Skeletal muscle tissue (tissue), 4 donors: ENCODE measurements around the gene LENG1. TPM values are rescaled to one million over a fixed set of nuclear protein-coding genes. Genes with fewer than 3 reads are reported as not detected.

Experiments used
- H3K27ac ChIP-seq: one replicate; pipeline ENCODE4 v1.7.0; 2013; ENCODE audit warnings: mild to moderate bottlenecking, low read depth, low read length, inconsistent platforms
- H3K27me3 ChIP-seq, 3 donors: one replicate each; pipeline ENCODE4 v1.7.0; 2013; ENCODE audit warnings: low read length in 3 of 3; ENCODE audit not compliant: control insufficient read depth in 3 of 3, insufficient read depth in 3 of 3
- H3K36me3 ChIP-seq, 3 donors: one replicate each; pipeline ENCODE4 v1.7.0; 2013; ENCODE audit warnings: low read length in 3 of 3; ENCODE audit not compliant: control insufficient read depth in 3 of 3, insufficient read depth in 3 of 3
- H3K4me1 ChIP-seq, 3 donors: one replicate each; pipeline ENCODE4 v1.7.0; 2013; ENCODE audit warnings: low read length in 3 of 3, mild to moderate bottlenecking in 3 of 3; ENCODE audit not compliant: control insufficient read depth in 3 of 3, insufficient read depth in 3 of 3
- H3K4me3 ChIP-seq, 3 donors: one replicate each; pipeline ENCODE4 v1.7.0; 2013; ENCODE audit warnings: low read length in 3 of 3
- H3K9ac ChIP-seq, 3 donors: one replicate each; pipeline ENCODE4 v1.7.0; 2013; ENCODE audit warnings: low read length in 3 of 3, mild to moderate bottlenecking in 3 of 3, moderate library complexity in 2 of 3, low read depth in 1 of 3
- H3K9me3 ChIP-seq, 3 donors: one replicate each; pipeline ENCODE4 v1.7.0; 2013; ENCODE audit warnings: low read length in 3 of 3; ENCODE audit not compliant: control insufficient read depth in 3 of 3
- total RNA-seq: library from RNA; depleted of rRNA; stranded (reverse); fragments of >200 nt; gene quantifications from one replicate; pipeline ENCODE4 v1.2.3, GENCODE V29; 2014
- donor health status: Osteomylitis.

LENG1 gene
- total RNA-seq, 1 donor from 2014 or later = 7.8 TPM

GRCh38 chr19:54121259-54121658 is 38.3 kb downstream of the LENG1 start:
- H3K27me3 ChIP-seq = no peaks in the 10 kb centered on the region
- no peaks in the 10 kb centered on the region for H3K9me3 ChIP-seq
- H3K36me3 ChIP-seq = peaks cover 64 to 67% (median 65%) of the 10 kb centered on the region in 3 donors
- no peak overlapping the region for H3K4me3 ChIP-seq
- H3K4me1 ChIP-seq = peaks cover 5 to 10% (median 7%) of the 10 kb centered on the region in 3 donors
- no peak overlapping the region for H3K27ac ChIP-seq
- H3K9ac ChIP-seq = no peak overlapping the region

- peak within 1 kb of the TSS; percentile 87 for H3K27ac ChIP-seq
- H3K9me3 ChIP-seq = no peaks in the 10 kb centered on the region
- H3K9ac ChIP-seq = peak within 1 kb of the TSS; percentile 86 to 99 (median 96)
- H3K4me1 ChIP-seq = peaks cover 14 to 27% (median 21%) of the 10 kb centered on the region in 3 donors
- peak within 1 kb of the TSS; percentile 93 to 100 (median 98) for H3K4me3 ChIP-seq
- H3K36me3 ChIP-seq = peaks cover 19 to 32% (median 27%) of the 10 kb centered on the region in 3 donors
- H3K27me3 ChIP-seq = no peaks in the 10 kb centered on the region
Measured at GRCh38 chr19:54115109-54116063, 44.1 kb downstream of the LENG1 start, which contains the start of the genes PRPF31 and TFPT. Gene PRPF31, plus strand, starts transcription at chr19:54115754. Its CDS starts 2,525 bp downstream, at chr19:54118279. Gene TFPT, minus strand, starts transcription at chr19:54115657. Its CDS starts 388 bp downstream, at chr19:54115269.

- Histone ChIP-seq H3K9me3 (no peaks in the 10 kb centered on the region), H3K4me3 (peak overlapping the region; percentile 93 to 100 (median 98)), H3K4me1 (peaks cover 14 to 27% (median 21%) of the 10 kb centered on the region in 3 donors), H3K36me3 (peaks cover 18 to 31% (median 28%) of the 10 kb centered on the region in 3 donors), H3K27me3 (no peaks in the 10 kb centered on the region), H3K9ac (peak overlapping the region; percentile 86 to 99 (median 96)), H3K27ac (peak overlapping the region; percentile 40)
Measured at GRCh38 chr19:54114340-54115108, 45.0 kb downstream of the LENG1 start.

GRCh38 chr19:54109651-54110050 is 49.9 kb downstream of the LENG1 start:
- Histone ChIP-seq H3K36me3 (peaks cover 47 to 55% (median 54%) of the 10 kb centered on the region in 3 donors), H3K27ac (no peak overlapping the region), H3K9ac (no peak overlapping the region), H3K4me3 (no peak overlapping the region), H3K9me3 (no peaks in the 10 kb centered on the region), H3K4me1 (peaks cover 6 to 9% (median 8%) of the 10 kb centered on the region in 3 donors), H3K27me3 (no peaks in the 10 kb centered on the region)

GRCh38 chr19:54108496-54108895 is 51.0 kb downstream of the LENG1 start:
- H3K4me1 ChIP-seq = peaks cover under 1 to 3% (median 2%) of the 10 kb centered on the region in 3 donors
- no peaks in the 10 kb centered on the region for H3K27me3 ChIP-seq
- H3K9me3 ChIP-seq = no peaks in the 10 kb centered on the region
- no peak overlapping the region for H3K9ac ChIP-seq
- H3K27ac ChIP-seq = no peak overlapping the region
- no peak overlapping the region for H3K4me3 ChIP-seq
- H3K36me3 ChIP-seq = peaks cover 47 to 52% (median 52%) of the 10 kb centered on the region in 3 donors

- Histone ChIP-seq H3K36me3 (peaks cover 47 to 52% (median 48%) of the 10 kb centered on the region in 3 donors), H3K4me3 (no peak overlapping the region), H3K4me1 (peaks cover 5 to 7% (median 6%) of the 10 kb centered on the region in 3 donors)
Measured at GRCh38 chr19:54107876-54108490, 51.5 kb downstream of the LENG1 start.

GRCh38 chr19:54106716-54107115 is 52.8 kb downstream of the LENG1 start:
- no peaks in the 10 kb centered on the region for H3K9me3 ChIP-seq
- H3K27ac ChIP-seq = no peak overlapping the region
- H3K4me1 ChIP-seq = peaks cover 8 to 11% (median 11%) of the 10 kb centered on the region in 3 donors
- H3K9ac ChIP-seq = no peak overlapping the region
- no peaks in the 10 kb centered on the region for H3K27me3 ChIP-seq
- no peak overlapping the region for H3K4me3 ChIP-seq
- H3K36me3 ChIP-seq = peaks cover 47 to 50% (median 48%) of the 10 kb centered on the region in 3 donors

More at GRCh38 chr19:54107876-54108490, 51.5 kb downstream of the LENG1 start:
- no peaks in the 10 kb centered on the region for H3K27me3 ChIP-seq
- no peak overlapping the region for H3K9ac ChIP-seq
- H3K27ac ChIP-seq = no peak overlapping the region
- H3K9me3 ChIP-seq = no peaks in the 10 kb centered on the region

- H3K9ac ChIP-seq = no peak overlapping the region
- H3K4me3 ChIP-seq = no peak overlapping the region
- no peak overlapping the region for H3K27ac ChIP-seq
- peaks cover 8 to 11% (median 11%) of the 10 kb centered on the region in 3 donors for H3K4me1 ChIP-seq
- H3K27me3 ChIP-seq = no peaks in the 10 kb centered on the region
- H3K36me3 ChIP-seq = peaks cover 44 to 47% (median 46%) of the 10 kb centered on the region in 3 donors
- no peaks in the 10 kb centered on the region for H3K9me3 ChIP-seq
Measured at GRCh38 chr19:54105796-54106195, 53.7 kb downstream of the LENG1 start.
